HepG2 (cell line): ENCODE results near the gene PCGF5. TPM values are rescaled to one million over a fixed set of nuclear protein-coding genes. Genes with fewer than 3 reads are reported as not detected.
"Not testable (repeated sequence)": the region's sequence is repeated elsewhere in the genome, so short reads cannot be mapped to it uniquely, and the experiment has no call there.

Experiments
- ATAC-seq: fragments of 200-7000 bp; cut with Tn5 transposase; 3 replicates; pipeline ENCODE4 v1.9.1; 2020; ENCODE audit warnings: mild to moderate bottlenecking, moderate library complexity
- BruUV-seq: library from RNA; stranded (reverse); fragments of 400-500 nt; replicated peaks from 2 replicates; lab custom pipeline; 2021; lab: Mats Ljungman, UMichigan
- CTCF ChIA-PET: fragments of 300-600 bp; formaldehyde crosslinking; extraction: SDS; loops from one replicate; lab custom pipeline; 2021; ENCODE audit warnings: low total read pairs, inconsistent platforms, low intra/inter-chr PET ratio; lab: Yijun Ruan, JAX
- POLR2A ChIA-PET: fragments of 350-600 bp; sonication (Branson Sonifier 250); formaldehyde crosslinking; loops from one replicate; lab custom pipeline; 2020; ENCODE audit warnings: antibody characterized with exemption, inconsistent platforms; lab: Yijun Ruan, JAX
- DNase-seq: peaks from one replicate; pipeline ENCODE4 v3.0.0-alpha.2; 2015; ENCODE audit warnings: low spot score
- FAIRE-seq: peaks from 3 replicates; lab custom pipeline; 2011; peaks lifted over from hg19 to GRCh38; lab: Jason Lieb, UNC
- H2AFZ ChIP-seq: one replicate; pipeline ENCODE4 v1.6.1; 2011; ENCODE audit warnings: low read length, inconsistent platforms
- H3K27ac ChIP-seq: fragments of 300-600 bp; 3 replicates; pipeline ENCODE4 v1.8.0; 2011; ENCODE audit warnings: mixed run types, mild to moderate bottlenecking, mixed read lengths, low read length, inconsistent platforms; ENCODE audit not compliant: insufficient read depth; ENCODE audit errors: extremely low read length
- H3K27me3 ChIP-seq, 2 experiments: fragments of 200-600 bp in 1 of 2; 2 replicates in 1 of 2; 3 replicates in 1 of 2; pipeline versions ENCODE4 v1.6.0 to v1.8.0; 2011; ENCODE audit warnings: low read length in 2 of 2, mild to moderate bottlenecking in 2 of 2, moderate library complexity in 2 of 2, inconsistent platforms in 1 of 2; ENCODE audit not compliant: insufficient read depth in 2 of 2, control insufficient read depth in 1 of 2
- H3K36me3 ChIP-seq, 2 experiments: fragments of 200-600 bp in 1 of 2; replicated peaks in 1 of 2; 2 replicates in 1 of 2; 3 replicates in 1 of 2; pipeline versions ENCODE4 v1.5.1 to v1.8.0; 2011; ENCODE audit warnings: low read length in 2 of 2, inconsistent platforms in 1 of 2; ENCODE audit not compliant: insufficient read depth in 2 of 2, control insufficient read depth in 1 of 2
- H3K4me1 ChIP-seq: 2 replicates; pipeline ENCODE4 v1.5.1; 2012; ENCODE audit warnings: low read length, inconsistent platforms; ENCODE audit not compliant: insufficient read depth
- H3K4me2 ChIP-seq: 2 replicates; pipeline ENCODE4 v1.6.0; 2011; ENCODE audit warnings: low read depth, low read length, inconsistent platforms
- H3K4me3 ChIP-seq, 3 experiments: fragments of 200-600 bp in 1 of 3; sonication (generic), shearing (Covaris generic) in 1 of 3; replicated peaks in 1 of 3; 2 replicates each; pipeline ENCODE4 v1.5.1; 2011 to 2016; ENCODE audit warnings: low read length in 3 of 3, inconsistent platforms in 2 of 3, low read depth in 2 of 3, mild to moderate bottlenecking in 2 of 3, control low read depth in 1 of 3, mixed read lengths in 1 of 3; ENCODE audit not compliant: insufficient read depth in 1 of 3
- H3K79me2 ChIP-seq: one replicate; pipeline ENCODE4 v1.6.1; 2011; ENCODE audit warnings: low read length, inconsistent platforms; ENCODE audit not compliant: insufficient read depth
- H3K9ac ChIP-seq: 2 replicates; pipeline ENCODE4 v1.6.0; 2011; ENCODE audit warnings: mild to moderate bottlenecking, low read depth, low read length, inconsistent platforms; ENCODE audit not compliant: insufficient read depth
- H3K9me3 ChIP-seq: 2 replicates; pipeline ENCODE4 v1.5.1; 2012; ENCODE audit warnings: mild to moderate bottlenecking, low read length
- H4K20me1 ChIP-seq: 2 replicates; pipeline ENCODE4 v1.6.0; 2011; ENCODE audit warnings: inconsistent platforms, mild to moderate bottlenecking, low read length, moderate library complexity; ENCODE audit not compliant: insufficient read depth
- AHR ChIP-seq: IDR thresholded peaks from 2 replicates; pipeline ENCODE4 v1.6.1; 2018; ENCODE audit warnings: missing genetic modification reagents, missing compliant biosample characterization
- ATRX ChIP-seq: sonication (generic); formaldehyde crosslinking; IDR thresholded peaks from 2 replicates; pipeline ENCODE4 v1.4.0; 2020; ENCODE audit warnings: missing genetic modification reagents, borderline replicate concordance
- HNF4A ChIP-seq: sonication (generic); formaldehyde crosslinking; IDR thresholded peaks from 2 replicates; pipeline ENCODE4 v1.4.0; 2020; ENCODE audit warnings: missing genetic modification reagents
- KLF6 ChIP-seq: IDR thresholded peaks from 2 replicates; pipeline ENCODE4 v1.8.0; 2016; ENCODE audit warnings: missing biosample characterization, missing genetic modification reagents
- KLF9 ChIP-seq: IDR thresholded peaks from 2 replicates; pipeline ENCODE4 v1.6.1; 2016; ENCODE audit warnings: low read depth
- ZNF235 ChIP-seq: sonication (generic); formaldehyde crosslinking; IDR thresholded peaks from 2 replicates; pipeline ENCODE4 v1.8.1; 2023; ENCODE audit warnings: mild to moderate bottlenecking, missing genetic modification reagents, borderline replicate concordance
- ZNF644 ChIP-seq: IDR thresholded peaks from 2 replicates; pipeline ENCODE4 v1.6.1; 2016; ENCODE audit warnings: low read depth
- WGBS: methylation state at CpG from one replicate; pipeline ENCODE4 v1.1.6; 2017; ENCODE audit warnings: low lambda C conversion rate; 5-methylcytosine and 5-hydroxymethylcytosine counted together
- in situ Hi-C: cut with HindIII; loops from 2 replicates; pipeline ENCODE4 v1.10.0; 2017; ENCODE audit warnings: low pct_unique_long_range_greater_than_20kb; ENCODE audit not compliant: extremely low pct_ligation_motif_present
- intact Hi-C: fragments of 100-400 bp; cut with micrococcal nuclease; formaldehyde crosslinking; loops from one replicate; pipeline ENCODE4 v1.10.0; 2022; ENCODE audit not compliant: unreplicated experiment
- polyA plus RNA-seq, 8 experiments: library from polyadenylated mRNA; depleted of rRNA in 3 of 8; stranded (reverse) in 7 of 8; unstranded in 1 of 8; fragments of >200 nt; fragmentation: Illumina TruSeq in 4 of 8; extraction: Trizol in 4 of 8; gene quantifications; 2 replicates each; pipeline versions ENCODE4 v1.2.1 to v1.2.3, GENCODE V29; 2011 to 2016; ENCODE audit warnings: low read depth in 4 of 8, missing spikeins in 1 of 8, mixed read lengths in 1 of 8; ENCODE audit not compliant: insufficient read depth in 1 of 8
- total RNA-seq, 5 experiments: library from RNA; depleted of rRNA; stranded (reverse); fragments of >200 nt; fragmentation: Illumina TruSeq; extraction: Trizol; gene quantifications; 2 replicates each; pipeline ENCODE4 v1.2.3, GENCODE V29; 2016; ENCODE audit warnings: low read depth in 1 of 5
- TF ChIP-seq, protein P1 (sequence below): sonication (generic); formaldehyde crosslinking; IDR thresholded peaks from 2 replicates; pipeline ENCODE4 v1.4.0; 2020; ENCODE audit warnings: mild to moderate bottlenecking, missing genetic modification reagents
- TF ChIP-seq, protein P2 (sequence below): sonication (generic); formaldehyde crosslinking; IDR thresholded peaks from 2 replicates; pipeline ENCODE4 v1.8.0; 2022; ENCODE audit warnings: missing genetic modification reagents, mild to moderate bottlenecking, inconsistent platforms, borderline replicate concordance
- TF ChIP-seq, protein P3 (sequence below): sonication (generic); formaldehyde crosslinking; IDR thresholded peaks from 2 replicates; pipeline ENCODE4 v1.8.0; 2022; ENCODE audit warnings: low read depth, missing genetic modification reagents

The PCGF5 gene
- total and polyA plus RNA-seq, 2 of the 13 experiments (the other 11 are each of a cell fraction or from before 2014, with no cell fraction given): 61.3 to 138 TPM

DNA sequence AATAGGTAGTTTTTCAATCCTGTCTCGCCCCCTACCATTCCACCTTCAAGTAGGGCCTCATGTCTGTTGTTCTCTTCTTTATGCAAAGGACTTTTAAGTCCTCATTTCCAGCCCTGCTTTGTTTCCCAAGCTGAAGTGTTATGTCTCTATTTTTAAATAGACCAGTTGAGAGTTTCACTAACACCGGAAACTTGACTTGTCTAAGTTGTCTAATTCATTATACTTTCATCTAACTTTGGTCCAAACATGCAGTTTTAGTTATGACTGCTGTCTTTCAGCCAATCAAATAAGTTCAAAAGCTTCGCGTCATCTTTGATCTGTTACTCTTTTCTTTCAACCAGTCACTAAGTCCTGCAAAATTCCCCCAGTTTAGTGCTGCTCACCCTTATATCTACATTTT, 32.8 kb downstream of the PCGF5 start (continued):
- TF ChIP-seq, protein P1, sequence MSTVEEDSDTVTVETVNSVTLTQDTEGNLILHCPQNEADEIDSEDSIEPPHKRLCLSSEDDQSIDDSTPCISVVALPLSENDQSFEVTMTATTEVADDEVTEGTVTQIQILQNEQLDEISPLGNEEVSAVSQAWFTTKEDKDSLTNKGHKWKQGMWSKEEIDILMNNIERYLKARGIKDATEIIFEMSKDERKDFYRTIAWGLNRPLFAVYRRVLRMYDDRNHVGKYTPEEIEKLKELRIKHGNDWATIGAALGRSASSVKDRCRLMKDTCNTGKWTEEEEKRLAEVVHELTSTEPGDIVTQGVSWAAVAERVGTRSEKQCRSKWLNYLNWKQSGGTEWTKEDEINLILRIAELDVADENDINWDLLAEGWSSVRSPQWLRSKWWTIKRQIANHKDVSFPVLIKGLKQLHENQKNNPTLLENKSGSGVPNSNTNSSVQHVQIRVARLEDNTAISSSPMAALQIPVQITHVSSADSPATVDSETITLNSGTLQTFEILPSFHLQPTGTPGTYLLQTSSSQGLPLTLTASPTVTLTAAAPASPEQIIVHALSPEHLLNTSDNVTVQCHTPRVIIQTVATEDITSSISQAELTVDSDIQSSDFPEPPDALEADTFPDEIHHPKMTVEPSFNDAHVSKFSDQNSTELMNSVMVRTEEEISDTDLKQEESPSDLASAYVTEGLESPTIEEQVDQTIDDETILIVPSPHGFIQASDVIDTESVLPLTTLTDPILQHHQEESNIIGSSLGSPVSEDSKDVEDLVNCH (CRISPR knock-in tag): no peak
- TF ChIP-seq, protein P2, sequence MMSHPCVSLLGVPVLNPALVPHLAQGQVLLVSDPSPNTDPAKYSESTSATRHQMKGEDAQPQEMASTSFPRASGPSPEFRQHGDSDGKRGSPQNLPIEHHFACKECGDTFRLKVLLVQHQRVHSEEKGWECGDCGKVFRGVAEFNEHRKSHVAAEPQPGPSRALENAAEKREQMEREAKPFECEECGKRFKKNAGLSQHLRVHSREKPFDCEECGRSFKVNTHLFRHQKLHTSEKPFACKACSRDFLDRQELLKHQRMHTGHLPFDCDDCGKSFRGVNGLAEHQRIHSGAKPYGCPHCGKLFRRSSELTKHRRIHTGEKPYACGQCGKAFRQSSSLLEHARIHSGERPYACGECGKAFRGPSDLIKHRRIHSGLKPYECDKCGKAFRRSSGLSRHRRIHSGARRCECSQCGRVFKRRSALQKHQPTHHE: no peak
- TF ChIP-seq ATRX (CRISPR knock-in tag): no peak
- TF ChIP-seq, all 625 proteins: peak for 0

DNA sequence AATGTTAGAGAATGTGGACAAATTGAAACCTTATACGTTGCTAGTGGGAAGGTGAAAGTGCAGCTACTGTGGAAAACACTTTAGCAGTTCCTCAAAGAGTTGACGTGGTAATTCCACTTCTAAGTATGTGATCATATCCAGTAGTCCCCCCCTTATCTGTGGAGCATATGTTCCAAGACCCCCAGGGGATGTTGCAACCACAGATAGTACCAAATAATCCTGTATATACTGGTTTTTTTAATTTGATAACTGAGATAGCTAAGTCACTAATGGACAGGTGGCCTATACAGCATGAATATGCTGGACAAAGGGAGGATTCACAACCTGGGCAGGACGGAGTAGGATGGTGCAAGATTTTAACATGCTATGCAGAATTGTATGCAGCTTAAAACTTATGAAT, 36.8 kb downstream of the PCGF5 start:
- no peak for TF ChIP-seq KLF6
- TF ChIP-seq KLF9 (CRISPR knock-in tag): no peak
- no peak for TF ChIP-seq ZNF644 (CRISPR knock-in tag)
- no peak for TF ChIP-seq AHR (CRISPR knock-in tag)
- TF ChIP-seq, protein P3, sequence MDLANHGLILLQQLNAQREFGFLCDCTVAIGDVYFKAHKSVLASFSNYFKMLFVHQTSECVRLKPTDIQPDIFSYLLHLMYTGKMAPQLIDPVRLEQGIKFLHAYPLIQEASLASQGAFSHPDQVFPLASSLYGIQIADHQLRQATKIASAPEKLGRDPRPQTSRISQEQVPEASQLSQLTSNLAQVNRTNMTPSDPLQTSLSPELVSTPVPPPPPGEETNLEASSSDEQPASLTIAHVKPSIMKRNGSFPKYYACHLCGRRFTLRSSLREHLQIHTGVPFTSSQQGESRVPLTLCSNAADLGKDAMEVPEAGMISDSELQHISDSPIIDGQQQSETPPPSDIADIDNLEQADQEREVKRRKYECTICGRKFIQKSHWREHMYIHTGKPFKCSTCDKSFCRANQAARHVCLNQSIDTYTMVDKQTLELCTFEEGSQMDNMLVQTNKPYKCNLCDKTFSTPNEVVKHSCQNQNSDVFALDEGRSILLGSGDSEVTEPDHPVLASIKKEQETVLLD (CRISPR knock-in tag): no peak
- no peak for TF ChIP-seq HNF4A (CRISPR knock-in tag)
- no peak for TF ChIP-seq ZNF235 (CRISPR knock-in tag)
- no peak overlapping the region for H2AFZ ChIP-seq
- H3K9me3 ChIP-seq: no peaks in the 10 kb centered on the region
- no peaks in the 10 kb centered on the region for H3K27me3 ChIP-seq
- ChIA-PET CTCF (no interaction called here), POLR2A (no interaction called here)
- in situ Hi-C loops: no loop called here
- H4K20me1 ChIP-seq: no peaks in the 10 kb centered on the region
- no peak overlapping the region for H3K27ac ChIP-seq
- 98% methylated on average over 3 of the region's 3 CpGs for WGBS
- no peak overlapping the region for H3K4me2 ChIP-seq
- no peaks in the 10 kb centered on the region for H3K79me2 ChIP-seq
- no TSS peak for BruUV-seq
- no peak overlapping the region for H3K9ac ChIP-seq
- FAIRE-seq (no peak), ATAC-seq (no peak), DNase-seq (no peak)
- intact Hi-C loops: no loop called here
- H3K4me3 ChIP-seq: no peak overlapping the region
- peaks cover 18 to 61% of the 10 kb centered on the region in 2 experiments for H3K36me3 ChIP-seq
- no peaks in the 10 kb centered on the region for H3K4me1 ChIP-seq

DNA sequence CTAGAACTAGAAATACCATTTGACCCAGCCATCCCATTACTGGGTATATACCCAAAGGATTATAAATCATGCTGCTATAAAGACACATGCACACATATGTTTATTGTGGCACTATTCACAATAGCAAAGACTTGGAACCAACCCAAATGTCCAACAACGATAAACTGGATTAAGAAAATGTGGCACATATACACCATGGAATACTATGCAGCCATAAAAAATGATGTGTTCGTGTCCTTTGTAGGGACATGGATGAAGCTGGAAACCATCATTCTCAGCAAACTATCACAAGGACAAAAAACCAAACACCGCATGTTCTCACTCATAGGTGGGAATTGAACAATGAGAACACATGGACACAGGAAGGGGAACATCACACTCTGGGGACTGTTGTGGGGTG, 40.0 kb downstream of the PCGF5 start:
- H3K27me3 ChIP-seq, H3K9ac ChIP-seq, CTCF ChIA-PET, FAIRE-seq, H3K9me3 ChIP-seq, H4K20me1 ChIP-seq, H3K4me1 ChIP-seq, H3K4me3 ChIP-seq, BruUV-seq, ATAC-seq, intact Hi-C loops, H3K4me2 ChIP-seq, H2AFZ ChIP-seq, POLR2A ChIA-PET, in situ Hi-C loops, H3K27ac ChIP-seq, H3K79me2 ChIP-seq, DNase-seq: not testable (repeated sequence)
- H3K36me3 ChIP-seq: peaks cover 5 to 50% of the 10 kb centered on the region in 2 experiments
- 97% methylated on average over 3 of the region's 3 CpGs for WGBS
